ENCODE data around the gene TP63.

Gene TP63

DNA sequence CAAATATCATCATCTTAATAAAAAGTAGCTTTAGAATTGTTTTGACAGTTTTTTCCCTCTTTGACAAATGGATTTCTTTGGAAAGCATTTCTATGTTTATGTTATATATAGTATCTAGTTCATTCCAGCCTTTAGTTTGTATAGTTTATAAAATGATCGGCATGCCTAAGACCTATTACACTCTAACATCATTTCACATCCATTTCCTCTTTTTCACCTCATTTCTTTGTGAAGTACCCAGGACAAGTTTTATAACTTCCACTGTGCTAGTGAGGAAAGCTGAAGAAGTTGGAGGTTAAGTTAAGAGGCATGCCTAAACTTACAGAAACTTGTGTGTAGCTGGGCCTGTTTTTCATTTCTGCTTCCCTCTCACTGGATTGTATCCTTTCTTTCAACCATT, 178.4 kb downstream of the TP63 start:
- DNase-seq (ENCODE audit: low read depth in 2 of 2, low spot score in 1 of 2): no peak

DNA sequence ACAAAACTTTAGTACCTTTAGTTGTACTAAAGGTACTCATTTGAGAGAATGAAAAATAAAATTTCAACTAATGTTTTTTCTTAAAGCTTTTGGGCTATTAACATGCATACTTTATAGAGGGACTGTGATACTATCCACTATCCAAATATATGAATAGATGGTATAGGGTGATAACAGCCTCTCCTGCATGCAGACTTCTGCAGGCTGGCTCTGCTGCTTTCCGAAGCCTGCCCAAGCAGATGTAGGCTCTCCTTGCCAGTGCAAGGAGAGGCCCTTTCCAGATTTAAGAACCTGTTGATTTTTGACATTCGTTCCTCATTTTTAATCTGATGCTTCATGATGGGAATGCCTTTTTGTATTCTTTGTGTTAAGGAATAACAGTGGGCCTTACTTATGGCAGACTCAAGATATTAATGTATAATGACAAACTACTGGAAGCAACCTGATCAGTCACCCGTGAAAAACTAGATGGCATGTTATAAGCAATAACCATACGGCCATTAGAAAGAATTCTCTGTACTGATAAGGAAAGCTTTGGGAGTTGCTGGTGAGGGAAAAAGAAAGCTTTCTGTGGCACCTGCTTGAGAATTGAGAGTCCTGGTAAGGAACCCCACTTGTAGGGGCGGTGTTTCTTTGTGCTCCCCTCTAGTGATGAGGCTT, 181.7 kb downstream of the TP63 start:
- DNase-seq (ENCODE audit: low read depth in 2 of 2, low spot score in 1 of 2): no peak

- no peak for DNase-seq (ENCODE audit: low read depth in 2 of 2, low spot score in 1 of 2)
Measured at GRCh38 chr3:189813647-189814240, 182.6 kb downstream of the TP63 start.

- DNase-seq (ENCODE audit: low read depth in 2 of 2, low spot score in 1 of 2): no peak
Measured at GRCh38 chr3:189820365-189820720, 189.2 kb downstream of the TP63 start.

DNA sequence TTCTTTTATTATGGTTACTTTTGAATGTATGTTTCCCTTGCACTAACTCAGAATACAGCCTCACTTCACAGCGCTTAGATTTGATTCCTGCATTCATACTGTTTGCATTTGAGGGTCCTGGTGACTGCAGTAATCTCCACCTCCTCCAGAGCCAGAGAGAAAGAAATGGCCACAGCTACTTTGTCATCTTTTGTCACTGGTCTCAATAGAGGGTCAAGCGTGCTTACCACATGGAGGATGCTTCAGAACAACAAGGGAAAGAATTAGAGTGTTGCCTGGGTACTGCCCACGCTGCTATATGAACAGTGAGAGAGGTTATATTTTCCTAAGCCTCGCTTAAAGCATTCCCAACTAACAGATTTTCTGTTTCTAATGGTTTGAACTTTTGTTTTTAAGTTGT, 190.1 kb downstream of the TP63 start:
- DNase-seq (ENCODE audit: low read depth in 2 of 2, low spot score in 1 of 2): no peak

DNA sequence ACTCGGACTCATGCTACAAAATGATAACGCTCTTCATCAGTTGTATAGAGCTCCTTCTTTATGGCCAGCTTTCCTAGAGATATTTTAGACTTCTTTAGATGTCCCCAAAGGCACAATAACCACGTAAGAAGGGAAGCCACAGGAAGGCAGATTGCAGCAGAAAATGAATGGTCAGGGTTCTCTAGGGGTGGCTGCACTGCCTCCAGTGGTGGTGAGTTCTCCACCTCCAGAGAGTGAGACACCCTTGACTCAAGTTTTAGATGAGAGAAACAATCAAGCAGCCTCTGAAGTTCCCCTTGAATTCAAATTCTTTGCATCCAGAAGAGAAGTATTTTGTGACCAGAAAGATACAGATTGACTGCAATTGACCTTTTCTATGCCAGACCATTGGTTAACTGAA, 191.5 kb downstream of the TP63 start:
- no peak for DNase-seq (ENCODE audit: low read depth in 2 of 2, low spot score in 1 of 2)

DNA sequence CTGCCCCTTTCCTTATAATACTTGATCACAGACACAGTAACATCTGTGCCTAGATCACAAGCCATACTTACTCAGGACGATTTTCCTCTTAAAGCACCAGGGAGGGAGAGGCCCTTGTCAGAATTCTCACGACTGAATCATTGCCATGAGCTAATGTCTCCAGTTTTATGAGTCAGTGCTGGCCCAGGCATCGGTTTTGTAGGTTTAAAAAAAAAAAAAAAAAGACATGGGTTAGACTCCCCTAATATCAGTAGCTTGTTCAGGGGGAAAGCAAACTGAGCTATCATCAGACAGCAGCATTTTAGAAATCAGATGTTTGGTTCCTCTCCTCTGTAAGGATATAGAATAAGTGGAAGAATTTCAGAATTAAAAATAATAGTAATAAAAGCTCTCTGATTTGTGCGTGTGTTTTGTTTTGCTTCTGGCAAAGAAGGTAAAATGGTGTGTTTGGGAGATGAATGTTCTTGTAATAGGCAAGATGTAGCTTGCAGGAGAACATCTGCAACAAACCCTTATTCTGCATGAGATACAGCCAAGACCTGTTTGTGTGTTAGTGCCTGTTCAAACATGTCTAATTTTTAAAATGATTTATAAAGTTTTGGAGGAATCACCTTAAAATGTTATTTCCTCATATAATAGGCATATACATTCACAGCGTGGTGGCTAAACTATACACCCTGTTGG, 193.6 kb downstream of the TP63 start:
- DNase-seq (ENCODE audit: low read depth in 2 of 2, low spot score in 1 of 2): no peak

DNA sequence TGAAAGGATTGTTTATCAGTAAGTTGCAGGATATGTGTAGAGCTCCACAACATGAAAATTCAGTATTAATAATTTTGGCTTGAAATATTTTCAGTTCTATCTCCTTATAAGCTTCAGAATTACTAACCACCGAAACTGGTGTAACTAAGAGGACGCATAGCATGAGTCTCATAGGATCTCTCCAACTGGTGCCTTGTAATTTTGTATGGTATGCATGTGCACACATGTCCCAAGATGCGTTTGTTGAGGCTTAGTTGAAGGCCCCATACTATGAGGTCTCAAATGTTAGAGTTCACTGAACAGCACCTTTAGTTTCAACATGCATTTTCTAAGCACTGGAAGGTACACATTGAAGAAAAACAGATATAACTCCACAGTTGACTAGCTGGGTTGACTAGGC, 195.4 kb downstream of the TP63 start:
- no peak for DNase-seq (ENCODE audit: low read depth in 2 of 2, low spot score in 1 of 2)

DNA sequence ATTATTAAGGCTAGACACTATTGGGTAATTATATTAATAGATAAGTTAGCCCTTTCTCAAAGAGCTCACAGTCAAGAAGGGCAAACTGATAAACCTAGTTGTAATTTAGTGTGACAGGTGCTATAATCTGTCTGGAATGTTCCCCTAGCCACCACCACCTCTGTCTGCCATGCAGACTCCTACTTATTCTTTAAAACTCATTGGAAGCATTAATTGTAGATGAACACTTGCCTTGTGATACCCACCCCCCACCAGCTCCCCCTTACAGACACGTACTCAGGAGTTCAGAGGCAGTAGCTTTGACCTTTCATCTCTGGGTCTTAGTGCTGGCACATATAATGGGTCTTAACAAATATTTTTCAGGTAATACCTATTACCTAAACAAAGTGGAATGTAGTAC, 195.9 kb downstream of the TP63 start:
- DNase-seq (ENCODE audit: low read depth in 2 of 2, low spot score in 1 of 2): no peak

DNA sequence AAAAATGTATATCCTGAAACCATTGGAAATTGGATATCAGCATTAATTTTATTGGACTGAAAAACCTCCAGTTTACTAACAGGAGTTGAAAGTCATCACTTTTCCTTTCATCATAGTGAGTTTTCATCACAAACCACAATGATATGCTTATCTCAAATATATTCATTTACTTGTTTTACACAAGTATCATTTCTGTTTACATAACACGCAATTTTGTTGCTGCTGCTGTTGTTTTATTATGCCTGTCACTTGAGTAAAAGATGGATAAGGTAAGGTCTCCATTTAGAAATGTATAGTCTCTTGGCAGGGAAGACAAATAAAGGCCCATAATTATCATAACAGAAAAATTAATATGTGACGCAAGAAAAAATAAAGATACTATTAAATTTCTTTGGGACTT, 199.2 kb downstream of the TP63 start:
- DNase-seq (ENCODE audit: low read depth in 2 of 2, low spot score in 1 of 2): no peak

- DNase-seq (ENCODE audit: low read depth in 2 of 2, low spot score in 1 of 2): no peak
Measured at GRCh38 chr3:189833266-189833665, 202.1 kb downstream of the TP63 start.

DNA sequence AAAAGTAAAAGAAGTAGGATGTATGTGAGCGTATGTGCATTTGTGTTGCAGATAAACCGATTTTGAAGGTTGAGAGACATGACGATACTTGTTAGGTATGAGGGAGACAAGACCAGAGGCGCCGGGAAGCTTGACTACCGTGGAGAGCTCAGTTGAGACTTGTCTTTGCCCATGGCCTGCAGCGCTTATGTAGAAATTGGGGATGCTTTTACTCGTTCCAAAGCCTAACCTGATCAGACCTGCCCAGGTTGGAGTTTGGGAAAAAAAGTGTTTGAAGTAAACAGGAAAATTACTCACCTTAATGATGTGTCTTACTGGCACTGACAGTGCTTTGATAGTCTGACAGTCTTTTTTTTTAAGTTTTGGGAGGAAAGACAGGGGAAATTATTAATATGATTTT, 202.8 kb downstream of the TP63 start:
- no peak for DNase-seq (ENCODE audit: low read depth in 2 of 2, low spot score in 1 of 2)

GRCh38 chr3:189834462-189834861, 203.3 kb downstream of the TP63 start:
- no peak for DNase-seq (ENCODE audit: low read depth in 2 of 2, low spot score in 1 of 2)

DNA sequence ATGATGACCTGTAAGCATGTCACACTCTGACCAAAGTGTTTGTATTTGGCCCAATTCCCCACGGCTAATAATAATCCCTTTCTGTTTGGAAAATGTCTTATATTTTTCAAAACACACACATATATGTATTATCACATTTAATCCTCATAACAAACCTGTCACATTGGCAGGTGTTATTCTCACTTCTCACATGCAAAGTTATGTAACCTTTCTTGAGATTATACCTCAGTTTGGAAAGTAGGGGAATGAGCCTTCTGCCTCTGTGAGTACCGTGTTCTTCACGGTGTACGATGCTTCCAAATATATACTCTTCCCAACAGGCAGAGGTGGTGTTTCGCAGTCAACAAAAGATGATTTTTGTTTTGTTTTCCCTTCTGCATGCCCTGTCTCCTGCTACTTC, 205.6 kb downstream of the TP63 start:
- no peak for DNase-seq (ENCODE audit: low read depth in 2 of 2, low spot score in 1 of 2)

DNA sequence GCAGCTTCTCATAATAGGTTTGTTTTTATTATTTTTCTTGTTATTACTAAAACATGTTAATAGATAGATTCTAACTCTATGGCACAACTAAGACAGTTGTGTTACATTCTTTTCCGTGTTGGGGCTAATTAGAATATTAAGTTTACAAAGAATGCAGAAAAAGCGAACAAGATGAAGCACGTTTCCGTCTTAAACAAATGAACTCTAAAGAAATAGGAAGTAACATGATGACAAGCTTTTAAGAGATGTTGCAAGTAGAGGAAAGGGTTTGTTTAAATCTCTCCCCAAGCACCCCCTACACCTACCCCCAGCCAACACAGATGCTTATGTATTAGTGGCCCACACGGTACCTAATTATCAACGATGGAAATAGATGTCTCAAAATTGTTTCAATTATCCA, 207.1 kb downstream of the TP63 start:
- DNase-seq (ENCODE audit: low read depth in 2 of 2, low spot score in 1 of 2): no peak

DNA sequence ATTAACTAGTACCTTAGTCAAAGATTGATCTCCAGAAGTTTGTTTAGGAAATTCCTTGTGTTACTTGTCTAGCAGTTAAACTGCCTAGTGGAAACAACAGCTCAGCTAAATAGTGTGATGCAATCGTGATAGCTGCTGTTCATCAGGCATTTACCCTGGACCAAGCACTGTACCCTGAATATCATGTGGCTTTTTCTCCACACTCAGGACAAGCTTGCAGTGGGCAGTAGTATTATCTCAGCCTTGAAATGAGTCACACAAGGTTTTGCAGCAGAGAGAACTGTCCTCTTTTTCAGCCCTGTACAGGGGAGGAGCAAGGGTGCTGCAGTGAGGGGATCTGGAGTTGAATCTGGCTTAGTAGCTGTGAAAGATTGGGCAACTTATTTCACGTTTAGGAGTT, 208.4 kb downstream of the TP63 start:
- DNase-seq (ENCODE audit: low read depth in 2 of 2, low spot score in 1 of 2): no peak

DNA sequence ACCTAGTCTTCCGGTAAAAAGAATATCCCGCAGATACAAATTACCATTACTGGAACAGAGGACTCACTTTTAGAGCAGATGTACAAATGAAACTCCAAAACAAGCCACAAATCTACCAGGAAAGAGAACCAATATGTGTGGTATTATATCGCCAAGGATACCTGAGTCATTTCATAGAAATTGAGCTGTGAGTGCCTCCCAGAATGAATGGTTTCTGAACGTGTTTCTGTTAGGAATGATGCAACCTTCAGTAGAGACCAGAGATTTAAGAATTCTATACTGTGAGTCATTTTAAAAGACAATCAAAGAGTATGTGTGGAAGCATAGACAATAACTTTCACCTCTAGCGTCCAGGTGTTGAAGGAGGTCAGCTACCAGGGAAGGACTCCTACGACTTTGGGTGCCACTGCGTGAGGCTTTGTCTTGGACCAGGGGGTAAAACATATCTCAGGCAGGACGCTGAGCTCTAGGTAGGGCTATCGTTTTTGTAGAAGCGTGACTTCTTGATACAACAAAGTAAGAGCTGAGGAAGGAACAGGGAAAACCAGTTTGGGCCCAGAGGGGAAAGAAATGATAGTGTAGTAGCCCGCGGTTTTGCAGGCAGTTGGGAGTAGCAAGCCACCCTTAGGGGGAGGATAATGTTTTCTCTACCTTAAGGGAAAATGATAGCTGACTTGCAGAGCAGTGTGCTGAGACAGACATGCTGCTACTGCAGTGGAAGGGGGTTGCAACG, 210.4 kb downstream of the TP63 start:
- DNase-seq (ENCODE audit: low read depth in 2 of 2, low spot score in 1 of 2): no peak

DNA sequence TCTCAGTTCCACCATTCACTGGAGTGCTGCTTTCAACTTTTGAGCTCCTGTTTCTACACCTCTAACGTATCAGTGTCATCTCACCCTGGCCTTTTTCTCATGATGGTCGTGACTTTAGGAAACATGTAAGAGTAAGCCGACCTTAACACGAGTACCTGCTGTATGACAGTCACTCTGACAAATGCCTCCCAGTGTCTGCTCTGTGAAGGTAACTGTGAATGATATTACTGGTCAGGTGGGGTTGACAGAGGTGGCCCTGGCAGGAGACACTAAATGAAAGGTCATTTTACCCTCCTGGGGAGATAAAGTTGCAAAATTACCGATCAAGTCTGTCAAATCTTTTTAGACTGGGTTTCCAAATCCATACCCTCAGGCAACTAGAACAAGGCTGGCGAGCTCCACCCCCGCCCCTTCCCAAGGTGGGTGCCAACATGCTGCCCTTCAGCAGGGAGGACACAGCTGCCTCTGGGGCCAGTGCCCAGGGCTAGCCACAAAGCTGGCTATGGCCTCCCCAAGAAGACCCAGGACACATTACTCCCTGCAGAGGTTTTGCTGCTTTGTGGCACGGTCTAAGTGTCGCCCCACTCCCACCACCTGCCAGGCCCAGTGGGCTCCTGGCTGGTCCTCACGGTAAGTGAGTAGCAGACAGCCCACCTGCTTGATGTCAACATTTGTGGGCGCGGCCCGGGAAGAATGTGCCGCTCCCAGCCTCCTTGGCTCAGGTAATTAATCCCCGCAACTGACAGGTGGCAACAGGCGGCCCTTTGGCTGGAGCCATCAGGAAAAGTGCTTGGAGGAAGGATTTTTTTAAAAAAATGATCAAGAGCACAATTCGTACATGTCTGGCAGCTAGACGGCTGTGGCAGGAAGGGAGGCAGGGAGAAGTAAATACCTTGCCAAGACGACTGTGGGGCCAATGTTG, 211.8 kb downstream of the TP63 start:
- no peak for DNase-seq (ENCODE audit: low read depth in 2 of 2, low spot score in 1 of 2)

GRCh38 chr3:189845069-189845468, 213.9 kb downstream of the TP63 start:
- no peak for DNase-seq (ENCODE audit: low read depth in 2 of 2, low spot score in 1 of 2)

DNA sequence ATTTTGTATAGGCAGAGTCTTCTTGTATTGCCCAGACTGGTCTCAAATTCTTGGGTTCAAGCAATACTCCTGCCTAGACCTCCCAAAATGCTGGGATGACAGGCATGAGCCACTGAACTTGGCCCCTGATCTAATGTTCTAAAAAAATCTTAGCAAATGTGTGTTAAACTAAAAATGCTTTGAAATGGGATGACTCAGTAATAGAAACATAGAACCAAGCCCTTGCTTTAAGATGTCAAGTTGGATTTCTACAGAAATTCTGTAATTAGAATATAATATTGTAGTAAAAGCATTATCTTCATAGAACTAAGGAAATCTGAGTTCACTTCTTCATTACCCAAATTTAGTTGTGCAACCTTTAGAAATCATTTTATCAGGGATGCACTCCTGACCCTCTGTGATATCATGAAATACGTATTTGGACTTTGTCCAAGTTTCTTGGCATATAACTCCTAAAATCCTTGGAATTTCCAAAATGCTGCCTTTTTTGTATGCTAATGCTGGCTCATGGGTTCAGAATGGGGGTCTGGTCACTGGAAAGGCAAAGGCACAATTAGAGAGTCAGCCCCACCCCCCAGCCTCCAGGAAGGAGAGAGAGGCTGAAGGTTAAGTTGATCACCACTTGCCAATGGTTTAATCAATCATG, 217.3 kb downstream of the TP63 start:
- no peak for DNase-seq (ENCODE audit: low read depth in 2 of 2, low spot score in 1 of 2)

DNA sequence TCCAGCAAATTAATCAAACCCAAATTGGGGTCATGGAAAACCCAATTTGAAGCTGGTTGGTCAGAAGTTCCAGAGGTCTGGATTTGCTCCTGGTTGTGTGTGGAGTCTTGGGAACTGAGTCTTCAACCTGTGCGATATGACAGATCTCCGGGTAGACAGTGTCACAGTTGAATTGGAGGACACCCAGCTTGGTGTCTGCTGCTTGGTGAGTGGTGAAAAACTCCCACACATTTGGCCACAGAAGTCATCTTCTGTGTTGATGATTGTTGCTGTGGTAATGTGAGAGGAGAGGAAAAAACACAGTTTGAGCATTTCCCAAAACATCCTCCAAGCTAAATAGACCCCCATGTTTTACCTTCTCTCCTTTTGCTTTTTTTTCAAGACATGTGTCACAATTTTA, 218.1 kb downstream of the TP63 start:
- no peak for DNase-seq (ENCODE audit: low read depth in 2 of 2, low spot score in 1 of 2)

All from stimulated activated CD8-positive, alpha-beta memory T cell treated with anti-CD3 and anti-CD28 coated beads, Interleukin-4, amount 100 ng/mL, for 4 hours (primary cell).